Endothelial cell of umbilical vein (primary cell): ENCODE measurements around the gene SPA17. TPM values are rescaled to one million over a fixed set of nuclear protein-coding genes. Genes with fewer than 3 reads are reported as not detected.

ENCODE experiments used
- BruUV-seq: library from RNA; stranded (reverse); fragments of 400-500 nt; replicated peaks from 2 replicates; lab custom pipeline; 2021; lab: Mats Ljungman, UMichigan
- CTCF ChIA-PET: fragments of 300-600, 350-600 bp; sonication (Branson Sonifier 250); formaldehyde crosslinking; loops from one replicate; lab custom pipeline; 2021; ENCODE audit warnings: antibody characterized with exemption, inconsistent platforms; lab: Charles Lee
- POLR2A ChIA-PET: fragments of 300-600, 350-600 bp; sonication (Branson Sonifier 250); formaldehyde crosslinking; loops from one replicate; lab custom pipeline; 2021; ENCODE audit warnings: antibody characterized with exemption, inconsistent platforms; lab: Charles Lee
- DNase-seq: peaks from one replicate; pipeline ENCODE4 v3.0.0-alpha.2; 2011; ENCODE audit warnings: low read depth, low spot score
- FAIRE-seq: peaks from 2 replicates; lab custom pipeline; 2011; peaks lifted over from hg19 to GRCh38; lab: Jason Lieb, UNC
- H2AFZ ChIP-seq: 2 replicates; pipeline ENCODE4 v1.6.0; 2012; ENCODE audit warnings: low read depth, low read length, control low read depth, inconsistent platforms
- H3K27ac ChIP-seq: 2 replicates; pipeline ENCODE4 v1.5.1; 2011; ENCODE audit warnings: low read depth, mild to moderate bottlenecking, control low read depth, low read length, moderate library complexity; ENCODE audit not compliant: insufficient read depth
- H3K27me3 ChIP-seq, 2 experiments: 2 replicates each; pipeline versions ENCODE4 v1.6.0 to v1.6.1; 2011; ENCODE audit warnings: low read length in 2 of 2, mixed read lengths in 1 of 2; ENCODE audit not compliant: control insufficient read depth in 2 of 2, insufficient read depth in 2 of 2
- H3K36me3 ChIP-seq, 2 experiments: 2 replicates in 1 of 2; 3 replicates in 1 of 2; pipeline ENCODE4 v1.5.1; 2011; ENCODE audit warnings: low read length in 2 of 2, mild to moderate bottlenecking in 1 of 2, moderate library complexity in 1 of 2; ENCODE audit not compliant: control insufficient read depth in 2 of 2, insufficient read depth in 2 of 2; ENCODE audit errors: extremely low read depth in 1 of 2
- H3K4me1 ChIP-seq: 3 replicates; pipeline ENCODE4 v1.5.1; 2011; ENCODE audit warnings: mild to moderate bottlenecking, low read length; ENCODE audit not compliant: control insufficient read depth, insufficient read depth; ENCODE audit errors: extremely low read depth
- H3K4me2 ChIP-seq: 2 replicates; pipeline ENCODE4 v1.6.1; 2011; ENCODE audit warnings: low read length, control low read depth, mixed read lengths; ENCODE audit not compliant: insufficient read depth
- H3K4me3 ChIP-seq, 3 experiments: fragments of 200-600 bp in 1 of 3; sonication (generic), shearing (Covaris generic) in 1 of 3; replicated peaks in 1 of 3; 2 replicates each; pipeline ENCODE4 v1.5.1; 2011 to 2016; ENCODE audit warnings: control low read depth in 3 of 3, low read length in 3 of 3, mild to moderate bottlenecking in 2 of 3, inconsistent platforms in 1 of 3, low read depth in 1 of 3, moderate library complexity in 1 of 3; ENCODE audit not compliant: insufficient read depth in 1 of 3
- H3K79me2 ChIP-seq: 2 replicates; pipeline ENCODE4 v1.6.0; 2012; ENCODE audit warnings: low read length, inconsistent platforms; ENCODE audit not compliant: control insufficient read depth, insufficient read depth
- H3K9ac ChIP-seq: replicated peaks from 2 replicates; pipeline ENCODE3; 2011; ENCODE audit warnings: low read length, control low read depth; ENCODE audit not compliant: insufficient read depth; ENCODE audit errors: extremely low read depth
- H3K9me1 ChIP-seq: replicated peaks from 3 replicates; pipeline ENCODE4 v1.6.0; 2011; ENCODE audit warnings: mild to moderate bottlenecking, low read length; ENCODE audit not compliant: control insufficient read depth, insufficient read depth; ENCODE audit errors: extremely low read depth
- H3K9me3 ChIP-seq: replicated peaks from 2 replicates; pipeline ENCODE4 v1.5.1; 2012; ENCODE audit warnings: low read length, inconsistent platforms; ENCODE audit not compliant: control insufficient read depth, insufficient read depth
- H4K20me1 ChIP-seq: replicated peaks from 2 replicates; pipeline ENCODE3; 2011; ENCODE audit warnings: mild to moderate bottlenecking, low read length; ENCODE audit not compliant: control insufficient read depth, insufficient read depth; ENCODE audit errors: extremely low read depth
- CTCF ChIP-seq, 2 donors: IDR thresholded peaks; 1 replicate in 1 of 2; 2 replicates in 1 of 2; pipeline ENCODE4 v1.5.1; 2011; ENCODE audit warnings: low read length in 2 of 2, mild to moderate bottlenecking in 2 of 2, moderate library complexity in 2 of 2, control low read depth in 1 of 2, inconsistent platforms in 1 of 2, low read depth in 1 of 2; ENCODE audit not compliant: insufficient read depth in 1 of 2; ENCODE audit errors: extremely low read depth in 1 of 2
- EZH2 ChIP-seq: IDR thresholded peaks from 2 replicates; pipeline ENCODE4 v1.6.1; 2012; ENCODE audit warnings: borderline replicate concordance, low read depth, mild to moderate bottlenecking, moderate library complexity, low read length, inconsistent platforms; ENCODE audit not compliant: severe bottlenecking
- FOS ChIP-seq: IDR thresholded peaks from 2 replicates; pipeline ENCODE4 v1.6.1; 2011; ENCODE audit warnings: mild to moderate bottlenecking, low read length, moderate library complexity, borderline replicate concordance; ENCODE audit not compliant: insufficient read depth
- GATA2 ChIP-seq: IDR thresholded peaks from 2 replicates; pipeline ENCODE4 v1.7.0; 2011; ENCODE audit warnings: low read depth, mild to moderate bottlenecking, moderate library complexity, mixed read lengths, low read length; ENCODE audit not compliant: insufficient read length, insufficient read depth
- JUN ChIP-seq: IDR thresholded peaks from 2 replicates; pipeline ENCODE4 v1.6.1; 2011; ENCODE audit warnings: borderline replicate concordance, low read depth; ENCODE audit not compliant: insufficient read length, insufficient read depth
- MAX ChIP-seq: IDR thresholded peaks from 2 replicates; pipeline ENCODE4 v1.6.1; 2011; ENCODE audit not compliant: insufficient read depth, insufficient read length
- MYC ChIP-seq: IDR thresholded peaks from one replicate; pipeline ENCODE4 v1.6.1; 2011; ENCODE audit warnings: mild to moderate bottlenecking, low read depth, low read length
- POLR2A ChIP-seq: IDR thresholded peaks from 2 replicates; pipeline ENCODE4 v1.6.1; 2012; ENCODE audit warnings: low read depth, mild to moderate bottlenecking, control low read depth, low read length
- POLR2AphosphoS5 ChIP-seq: IDR thresholded peaks from 2 replicates; pipeline ENCODE4 v1.6.1; 2012; ENCODE audit warnings: low read depth, mild to moderate bottlenecking, control low read depth, low read length, moderate library complexity; ENCODE audit not compliant: insufficient read depth
- dilution Hi-C: fragments of 300-500 bp; cut with MboI; formaldehyde crosslinking; loops from one replicate; pipeline ENCODE4 v1.15.0; 2019; ENCODE audit warnings: low sequenced_read_pairs; ENCODE audit not compliant: extremely low pct_ligation_motif_present
- intact Hi-C: fragments of 100-400 bp; cut with micrococcal nuclease; formaldehyde crosslinking; loops from one replicate; pipeline ENCODE4 v1.10.0; 2022
- polyA plus RNA-seq, 4 experiments: library from polyadenylated mRNA; depleted of rRNA in 3 of 4; stranded (reverse) in 3 of 4; unstranded in 1 of 4; fragments of >200 nt; gene quantifications; 2 replicates each; pipeline versions ENCODE4 v1.2.1 to v1.2.3, GENCODE V29; 2011 to 2012; ENCODE audit warnings: missing spikeins in 1 of 4
- total RNA-seq: library from RNA; stranded (reverse); gene quantifications from 2 replicates; pipeline ENCODE4 v1.2.3, GENCODE V29; 2021

Gene SPA17
- total and polyA plus RNA-seq, 2 donors (not counting 3 experiments of a cell fraction or from before 2014, with no cell fraction given) = 3.9 to 4.7 TPM

GRCh38 chr11:124678416-124678815, 4.7 kb downstream of the SPA17 start:
- Histone ChIP-seq H3K9me3 (no peaks in the 10 kb centered on the region), H3K36me3 (no peaks in the 10 kb centered on the region), H3K27ac (no peak overlapping the region), H4K20me1 (no peaks in the 10 kb centered on the region), H3K4me2 (no peak overlapping the region), H3K27me3 (no peaks in the 10 kb centered on the region), H2AFZ (no peak overlapping the region), H3K9me1 (no peaks in the 10 kb centered on the region), H3K9ac (no peak overlapping the region), H3K79me2 (no peaks in the 10 kb centered on the region), H3K4me3 (no peak overlapping the region), H3K4me1 (peaks cover 16% of the 10 kb centered on the region)
- FAIRE-seq (no peak), DNase-seq (no peak)
- no TSS peak for BruUV-seq
- TF ChIP-seq FOS (no peak), JUN (no peak), MYC (no peak), POLR2A (no peak), EZH2 (no peak), POLR2AphosphoS5 (no peak), GATA2 (no peak), CTCF (IDR thresholded peaks at IDR 0.05; ENCODE audit: extremely low read depth in 1 of 2, insufficient read depth in 1 of 2, low read depth in 1 of 2, low read length in 2 of 2) (no peak), MAX (no peak)
- POLR2A ChIA-PET = no interaction called here
- CTCF ChIA-PET = interaction anchor here (0.9 to 1.7 kb wide), 3 partner anchors 35 to 158 kb away, joined by 3 to 6 read pairs (median 4); no protein-coding TSS in a partner anchor
- dilution Hi-C loops = no loop called here
- intact Hi-C loops = loop anchor here (5.0 kb wide), 1 partner anchor 1211 kb away; no protein-coding TSS in a partner anchor
